Aorta (tissue), 5 donors: ENCODE data around the gene SLC25A20. TPM values are rescaled to one million over a fixed set of nuclear protein-coding genes. Genes with fewer than 3 reads are reported as not detected.
A peak's percentile ranks its signal among the peaks of the same experiment; 100 is the strongest.

Experiments used
- ATAC-seq: fragments of 200-7000 bp; cut with Tn5 transposase; one replicate; pipeline ENCODE4 v1.9.1; 2022; ENCODE audit warnings: moderate library complexity; ENCODE audit not compliant: low FRiP score
- DNase-seq, 2 donors: peaks; one replicate each; pipeline ENCODE4 v3.0.0-alpha.2; 2020
- H3K27ac ChIP-seq, 2 donors: one replicate each; pipeline ENCODE4 v1.5.1; 2013; ENCODE audit warnings: low read length in 2 of 2, mild to moderate bottlenecking in 2 of 2, moderate library complexity in 2 of 2, control low read depth in 1 of 2, inconsistent platforms in 1 of 2, low read depth in 1 of 2
- H3K27me3 ChIP-seq, 2 donors: one replicate each; pipeline ENCODE4 v1.6.1; 2013; ENCODE audit warnings: control low read depth in 1 of 2, low read length in 1 of 2, mild to moderate bottlenecking in 1 of 2, moderate library complexity in 1 of 2; ENCODE audit not compliant: insufficient read depth in 2 of 2, control insufficient read depth in 1 of 2
- H3K36me3 ChIP-seq, 2 donors: one replicate each; pipeline ENCODE4 v1.6.1; 2013; ENCODE audit warnings: control low read depth in 1 of 2, low read length in 1 of 2, mild to moderate bottlenecking in 1 of 2; ENCODE audit not compliant: insufficient read depth in 2 of 2, control insufficient read depth in 1 of 2
- H3K4me1 ChIP-seq, 2 donors: one replicate each; pipeline ENCODE4 v1.6.1; 2013; ENCODE audit warnings: low read length in 2 of 2, control low read depth in 1 of 2, mild to moderate bottlenecking in 1 of 2, moderate library complexity in 1 of 2; ENCODE audit not compliant: insufficient read depth in 2 of 2, control insufficient read depth in 1 of 2
- H3K4me3 ChIP-seq, 2 donors: one replicate each; pipeline ENCODE4 v1.5.1; 2013; ENCODE audit warnings: low read length in 2 of 2, control low read depth in 1 of 2, mild to moderate bottlenecking in 1 of 2
- H3K9me3 ChIP-seq: one replicate; pipeline ENCODE4 v1.6.1; 2013; ENCODE audit warnings: mild to moderate bottlenecking, low read length; ENCODE audit not compliant: control insufficient read depth
- WGBS, 2 donors: extraction: QIAGEN DNeasy Blood & Tissue Kit; methylation state at CpG; one replicate each; pipeline ENCODE4 v1.1.7; 2013; 5-methylcytosine and 5-hydroxymethylcytosine counted together
- intact Hi-C, 2 donors: fragments of 100-400 bp; cut with DNase I; formaldehyde crosslinking; loops; one replicate each; pipeline versions ENCODE4 v1.14.2 to v1.15.0; 2022
- polyA plus RNA-seq, 2 donors: library from polyadenylated mRNA; stranded (reverse); fragments of 200-250 nt; gene quantifications; one replicate each; pipeline ENCODE4 v1.2.3, GENCODE V29; 2013
- total RNA-seq, 2 donors: library from RNA; stranded (reverse); fragmentation: NEBNext Ultra II Directional; extraction: Animal tissue kit (Norgen Biotek cat#: 25700); gene quantifications; one replicate each; pipeline ENCODE4 v1.2.1, GENCODE V29; 2021
- donor health status: healthy with polysubstance abuse.
- donor health status: Bipolar disorder and iron deficiency.
- donor health status: DM: no; HTN: no; CAD: no.
- donor health status: DM: no; HTN: no; CAD: no.
- donor health status: DM: yes; HTN: yes; CAD: no.

Gene SLC25A20
- total and polyA plus RNA-seq, 4 donors = 11.8 to 33.9 (median 14.7) TPM

DNA sequence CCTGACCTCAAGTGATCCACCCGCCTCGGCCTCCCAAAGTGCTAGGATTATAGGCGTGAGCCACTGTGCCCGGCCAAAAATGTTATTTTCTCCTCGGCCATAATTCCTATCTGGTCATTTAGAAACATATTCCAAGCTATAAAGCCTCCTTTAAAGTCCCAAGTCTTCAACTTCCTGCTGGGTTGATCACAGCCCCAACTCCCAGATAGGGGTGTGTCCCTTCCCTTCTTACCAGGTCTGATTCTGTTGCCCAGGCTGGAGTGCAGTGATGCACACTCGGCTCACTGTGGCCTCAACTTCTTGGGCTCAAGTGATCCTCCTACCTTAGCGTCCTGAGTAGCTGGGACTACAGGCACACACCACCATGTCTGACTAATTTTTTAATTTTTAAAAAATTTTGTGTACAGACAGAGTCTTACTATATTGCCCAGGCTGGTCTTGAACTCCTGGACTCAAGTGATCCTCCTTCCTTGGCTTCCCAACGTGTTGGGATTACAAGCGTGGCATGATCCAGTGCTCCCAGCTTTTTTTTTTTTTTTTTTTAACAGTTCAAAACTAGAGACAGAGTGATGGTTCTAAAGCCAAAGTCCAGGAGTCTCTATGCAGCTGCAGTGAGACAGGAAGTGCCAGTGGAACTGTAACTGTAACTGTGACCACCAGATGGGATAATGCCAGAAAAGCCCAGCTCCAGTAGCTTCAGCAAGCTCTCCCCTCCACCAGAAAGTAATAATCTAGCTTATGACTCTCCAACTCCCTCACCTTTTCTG lies 42.8 kb downstream of the SLC25A20 start:
- peaks cover 0 to 5% of the 10 kb centered on the region in 2 donors for H3K36me3 ChIP-seq

DNA sequence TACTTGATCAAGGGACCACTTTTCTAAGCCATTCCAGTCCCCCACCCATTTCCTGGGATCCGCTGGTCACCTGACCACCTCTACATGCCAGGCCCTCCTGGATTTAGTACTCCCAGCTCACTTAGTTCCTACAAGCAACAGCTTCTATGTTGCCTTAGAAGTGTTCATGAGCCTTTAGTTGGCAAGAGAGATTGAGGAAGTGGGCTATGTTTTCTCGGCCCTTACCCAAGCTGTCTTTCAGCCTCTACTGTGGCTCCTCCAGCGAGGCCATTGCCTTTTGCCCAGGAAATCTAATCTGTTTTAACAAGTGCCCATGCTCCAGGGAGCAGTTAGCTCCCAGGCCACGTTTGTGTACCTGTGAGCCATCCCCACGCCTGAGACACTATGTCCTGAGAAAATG lies 46.5 kb downstream of the SLC25A20 start:
- Histone ChIP-seq H3K9me3 (no peaks in the 10 kb centered on the region), H3K36me3 (peaks cover 0 to 5% of the 10 kb centered on the region in 2 donors), H3K27ac (no peak overlapping the region), H3K27me3 (no peaks in the 10 kb centered on the region), H3K4me1 (no peaks in the 10 kb centered on the region), H3K4me3 (no peak overlapping the region)
- 92 to 94% methylated on average over 5 of the region's 5 CpGs for WGBS, 2 donors
- intact Hi-C loops = no loop called here
- no peak for DNase-seq
- ATAC-seq = no peak

More for the DNA sequence above, 42.8 kb downstream of the SLC25A20 start:
- no peaks in the 10 kb centered on the region for H3K9me3 ChIP-seq
- intact Hi-C loops = no loop called here
- no peak overlapping the region for H3K27ac ChIP-seq
- no peaks in the 10 kb centered on the region for H3K27me3 ChIP-seq
- ATAC-seq = no peak
- no peak for DNase-seq
- H3K4me1 ChIP-seq = no peaks in the 10 kb centered on the region
- H3K4me3 ChIP-seq = no peak overlapping the region
- 86 to 87% methylated on average over 9 of the region's 9 CpGs for WGBS, 2 donors

DNA sequence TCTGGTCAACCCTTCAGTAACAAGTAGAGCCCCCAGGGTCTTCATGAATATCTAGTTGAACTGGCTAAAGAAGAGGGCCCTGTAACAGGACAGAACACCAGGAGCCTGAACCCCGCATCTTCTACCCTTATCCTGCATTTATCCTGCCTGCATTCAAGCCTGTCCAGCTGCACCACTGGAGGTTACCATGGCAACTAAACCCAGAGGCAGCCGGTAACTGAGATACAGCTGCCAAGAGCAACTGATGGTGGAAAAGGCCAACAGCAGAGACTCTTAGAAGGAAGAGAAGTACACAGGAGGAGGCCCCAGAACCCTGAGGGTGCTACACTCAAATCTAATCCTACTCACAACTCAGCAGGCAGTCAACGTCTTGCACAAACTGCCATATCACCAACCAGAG lies 47.3 kb downstream of the SLC25A20 start:
- intact Hi-C loops = no loop called here
- Histone ChIP-seq H3K36me3 (peaks cover 0 to 5% of the 10 kb centered on the region in 2 donors), H3K27ac (no peak overlapping the region), H3K4me3 (no peak overlapping the region), H3K4me1 (no peaks in the 10 kb centered on the region), H3K9me3 (no peaks in the 10 kb centered on the region), H3K27me3 (no peaks in the 10 kb centered on the region)
- DNase-seq (no peak), ATAC-seq (no peak)
- 42 to 47% methylated on average over 3 of the region's 3 CpGs for WGBS, 2 donors

DNA sequence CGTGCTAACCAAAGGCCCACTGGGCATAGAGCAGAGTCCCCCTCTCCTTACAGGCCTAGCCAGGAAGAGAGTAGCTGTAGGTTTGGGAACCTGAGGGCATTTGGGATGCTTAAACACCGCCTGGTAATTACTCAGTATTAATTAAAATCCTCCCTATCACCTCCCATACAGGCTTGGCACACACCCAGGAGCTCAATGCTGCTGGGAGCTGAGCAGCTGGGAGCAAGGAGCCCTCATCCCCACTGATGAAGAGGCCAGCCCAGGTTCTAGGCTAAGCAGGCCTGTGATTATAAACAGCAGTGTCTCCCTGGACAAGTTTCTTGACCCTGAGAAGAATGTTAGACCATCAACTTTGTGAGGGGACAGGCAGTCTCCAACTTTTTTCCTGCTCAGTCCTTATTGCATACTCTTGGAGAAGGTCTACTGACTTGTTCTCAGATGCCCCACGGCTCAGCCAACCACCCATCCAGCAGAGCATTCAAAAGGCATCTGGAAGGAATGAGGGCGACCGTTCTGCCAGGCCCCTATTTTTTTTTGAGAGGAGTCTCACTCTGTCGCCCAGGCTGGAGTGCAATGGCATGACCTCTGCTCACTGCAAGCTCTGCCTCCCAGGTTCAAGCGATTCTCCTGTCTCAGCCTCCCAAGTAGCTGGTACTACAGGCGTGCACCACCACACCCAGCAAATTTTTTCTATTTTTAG lies 49.7 kb downstream of the SLC25A20 start:
- WGBS, 2 donors = 93 to 97% methylated on average over 8 of the region's 8 CpGs
- Histone ChIP-seq H3K27me3 (no peaks in the 10 kb centered on the region), H3K9me3 (no peaks in the 10 kb centered on the region), H3K36me3 (no peaks in the 10 kb centered on the region), H3K4me3 (no peak overlapping the region), H3K4me1 (peaks cover 0 to 7% of the 10 kb centered on the region in 2 donors), H3K27ac (peak overlapping the region in 1 of 2 donors; percentile 70)
- intact Hi-C loops = loop anchor here in 1 of 2 donors (5.0 kb wide), 2 partner anchors 68 to 162 kb away; partner anchors contain the start of genes ARIH2 and NCKIPSD
- ATAC-seq (no peak), DNase-seq (no peak)

DNA sequence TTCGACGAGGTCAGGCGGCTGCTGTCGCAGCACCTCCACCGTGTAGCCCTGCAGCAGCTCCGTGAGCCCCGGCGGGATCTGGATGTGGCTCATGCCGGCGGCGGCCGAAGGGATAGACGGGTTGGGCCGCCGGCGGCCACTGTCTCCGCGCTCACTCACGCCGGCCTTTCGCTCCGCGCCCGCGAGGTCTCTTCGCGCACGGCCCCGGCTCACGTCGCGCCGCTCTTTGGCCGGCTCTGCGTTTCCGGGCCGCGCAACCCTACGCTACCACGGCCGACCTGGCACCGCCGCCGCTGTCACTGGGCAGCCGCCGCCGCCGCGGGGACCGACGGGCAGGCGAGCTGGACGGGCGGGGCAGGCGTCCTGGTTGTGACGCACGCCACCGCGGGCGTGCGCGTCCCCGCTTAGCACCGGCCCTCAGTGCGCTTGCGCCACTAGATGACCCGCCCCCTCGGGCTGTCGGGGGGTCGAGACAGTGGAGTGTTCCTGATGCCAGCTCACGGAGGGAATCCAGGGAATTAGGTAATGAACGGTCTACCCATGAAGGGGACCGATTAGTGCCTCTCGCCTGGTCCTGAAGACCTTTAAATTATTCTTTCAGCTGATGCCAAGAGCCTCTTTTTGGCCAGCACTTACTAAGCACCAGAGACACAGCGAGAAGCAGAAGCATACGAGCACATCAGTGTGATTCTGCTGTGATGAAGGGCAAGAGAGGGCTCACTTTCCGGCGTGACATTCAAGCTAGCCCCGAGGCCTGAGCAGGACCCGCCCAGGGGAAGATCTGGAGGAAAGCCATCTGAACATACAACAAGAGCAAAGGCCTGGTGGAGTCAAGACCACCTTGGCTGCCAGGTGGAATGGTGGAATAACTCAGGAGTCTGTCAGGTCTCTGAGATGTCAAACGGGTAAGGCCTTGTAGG lies 50.9 kb downstream of the SLC25A20 start, which contains the start of gene PRKAR2A:
Gene PRKAR2A, minus strand, starts transcription at position 371 of the 920 bp plus-strand sequence. Its CDS starts 278 bp downstream, at position 93.
- WGBS, 2 donors = 1% methylated on average over 64 to 81 of the region's 81 CpGs
- H3K4me1 ChIP-seq = peaks cover 0 to 7% of the 10 kb centered on the region in 2 donors
- no peaks in the 10 kb centered on the region for H3K9me3 ChIP-seq
- H3K27me3 ChIP-seq = no peaks in the 10 kb centered on the region
- no peaks in the 10 kb centered on the region for H3K36me3 ChIP-seq
- ATAC-seq = peak; percentile 97
- H3K27ac ChIP-seq = peak within 1 kb of the TSS; percentile 36 to 96
- DNase-seq = peak; percentile 93 to 97
- peak within 1 kb of the TSS; percentile 52 to 80 for H3K4me3 ChIP-seq
- intact Hi-C loops = loop anchor here in 1 of 2 donors (5.0 kb wide), 2 partner anchors 70 to 160 kb away; partner anchors contain the start of genes ARIH2 and NCKIPSD

DNA sequence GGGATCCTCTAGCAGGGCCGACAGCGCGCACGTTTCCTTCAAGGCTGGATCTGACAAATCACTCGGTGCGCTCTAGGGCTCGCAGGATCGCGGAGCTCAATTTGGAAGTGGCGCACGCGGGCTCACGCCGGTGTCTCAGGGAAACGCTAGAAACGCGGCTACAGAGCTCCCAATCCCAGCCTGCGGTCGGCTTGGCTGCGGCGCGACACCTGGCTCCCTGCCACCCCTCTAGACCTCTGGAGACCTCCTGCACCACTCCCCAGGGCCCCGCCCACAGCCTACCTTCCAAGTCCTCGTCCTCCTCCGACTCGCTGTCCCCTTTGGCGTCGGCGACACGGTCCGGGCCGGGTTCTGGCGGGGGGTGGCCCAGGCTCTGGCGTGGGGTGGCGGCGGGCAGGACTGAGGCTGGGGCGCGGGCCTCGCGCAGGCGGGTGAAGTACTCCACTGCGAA lies 51.6 kb downstream of the SLC25A20 start:
- Histone ChIP-seq H3K4me3 (peak overlapping the region; percentile 52 to 80), H3K27ac (peak overlapping the region; percentile 36 to 96), H3K27me3 (no peaks in the 10 kb centered on the region), H3K4me1 (peaks cover 0 to 7% of the 10 kb centered on the region in 2 donors), H3K36me3 (no peaks in the 10 kb centered on the region), H3K9me3 (no peaks in the 10 kb centered on the region)
- intact Hi-C loops = loop anchor here in 1 of 2 donors (5.0 kb wide), 2 partner anchors 70 to 160 kb away; partner anchors contain the start of genes ARIH2 and NCKIPSD
- peak; percentile 89 to 95 for DNase-seq
- peak; percentile 88 for ATAC-seq
- WGBS, 2 donors = 0% methylated on average over 41 to 42 of the region's 42 CpGs

DNA sequence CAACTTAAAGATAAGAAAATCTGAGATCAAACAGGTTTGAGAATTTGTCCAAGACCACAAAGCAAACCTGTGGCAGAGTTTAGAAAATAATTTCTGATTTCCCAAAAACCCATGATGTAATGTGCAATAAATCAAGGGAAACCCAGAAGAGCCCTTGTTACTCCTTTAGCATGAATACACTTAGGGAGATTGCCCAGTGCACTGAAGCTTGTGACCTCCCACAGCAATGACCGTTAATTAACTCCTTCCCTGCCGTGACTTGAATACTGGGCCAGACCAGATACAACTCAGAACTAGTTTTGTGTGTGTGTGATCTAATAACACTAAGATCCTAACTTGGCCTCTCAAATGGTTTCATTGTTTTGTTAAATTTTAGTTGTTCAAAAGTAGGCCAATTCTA lies 53.5 kb downstream of the SLC25A20 start:
- peaks cover 0 to 7% of the 10 kb centered on the region in 2 donors for H3K4me1 ChIP-seq
- 13 to 20% methylated on average over 2 of the region's 2 CpGs for WGBS, 2 donors
- intact Hi-C loops = loop anchor here in 1 of 2 donors (5.0 kb wide), 2 partner anchors 72 to 158 kb away; partner anchors contain the start of genes ARIH2 and NCKIPSD
- peak overlapping the region in 1 of 2 donors; percentile 19 for H3K4me3 ChIP-seq
- no peak overlapping the region for H3K27ac ChIP-seq
- DNase-seq (no peak), ATAC-seq (no peak)
- no peaks in the 10 kb centered on the region for H3K36me3 ChIP-seq
- no peaks in the 10 kb centered on the region for H3K27me3 ChIP-seq
- H3K9me3 ChIP-seq = no peaks in the 10 kb centered on the region

DNA sequence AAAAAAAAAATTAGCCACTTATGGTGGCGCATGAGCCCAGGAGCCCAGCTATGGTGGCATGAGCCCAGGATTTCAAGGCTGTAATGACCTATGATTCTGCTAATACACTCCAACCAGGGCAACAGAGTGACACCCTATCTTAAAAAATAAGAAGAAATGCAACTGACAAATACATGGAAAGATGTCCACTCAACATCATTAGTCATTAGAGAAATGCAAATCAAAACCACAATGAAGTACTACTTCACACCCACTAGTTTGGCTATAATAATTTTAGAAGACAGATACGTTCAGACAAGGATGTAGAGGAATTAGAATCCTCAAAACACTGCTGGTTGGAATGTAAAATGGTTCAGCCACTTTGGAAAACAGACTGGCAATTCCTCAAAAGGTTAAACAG lies 61.5 kb downstream of the SLC25A20 start:
- no peak overlapping the region for H3K4me3 ChIP-seq
- no peaks in the 10 kb centered on the region for H3K36me3 ChIP-seq
- no peak for ATAC-seq
- no peaks in the 10 kb centered on the region for H3K9me3 ChIP-seq
- H3K4me1 ChIP-seq = no peaks in the 10 kb centered on the region
- H3K27ac ChIP-seq = no peak overlapping the region
- intact Hi-C loops = no loop called here
- 65 to 68% methylated on average over 2 of the region's 2 CpGs for WGBS, 2 donors
- no peak for DNase-seq
- no peaks in the 10 kb centered on the region for H3K27me3 ChIP-seq
